Measurements from ENCODE around the gene HNF1B.

Gene HNF1B

DNA sequence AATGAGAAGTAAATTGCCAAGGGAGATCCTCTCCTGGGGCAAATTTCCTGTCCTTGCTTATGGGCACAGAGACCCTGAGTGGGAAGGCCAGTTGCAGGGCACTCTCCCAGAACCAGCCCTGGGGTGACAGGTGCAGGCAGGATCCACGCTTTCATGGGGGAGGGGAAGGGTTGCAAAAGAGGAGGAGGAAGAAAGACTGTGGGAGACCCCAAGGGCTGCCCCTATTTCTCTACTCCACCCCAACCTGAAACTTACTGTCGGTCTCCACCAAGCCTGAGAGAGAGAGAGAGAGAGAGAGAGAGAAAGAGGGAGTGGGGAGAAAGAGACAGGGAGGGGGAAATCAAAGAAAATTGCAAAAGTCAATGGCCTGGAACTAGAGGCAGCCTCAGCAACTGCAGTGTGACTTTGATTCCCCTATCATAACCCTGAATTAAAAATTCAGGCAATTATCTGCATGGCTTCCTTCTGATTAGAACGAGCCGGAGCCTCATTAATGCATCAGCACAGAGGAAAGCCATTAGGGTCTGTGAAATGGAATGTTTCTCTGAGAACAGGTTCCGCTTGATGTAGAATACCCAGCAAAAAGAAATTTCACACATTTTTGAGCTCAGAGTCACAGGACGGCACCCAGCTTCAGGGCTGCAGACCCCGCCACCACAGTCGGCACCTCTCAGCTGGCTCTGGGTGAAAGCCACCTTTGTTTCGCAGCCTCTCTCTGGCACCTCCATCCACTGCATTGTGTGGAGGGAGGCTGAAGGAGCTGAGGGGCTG is 45.1 kb upstream of the HNF1B start:
- TF ChIP-seq, protein P1, sequence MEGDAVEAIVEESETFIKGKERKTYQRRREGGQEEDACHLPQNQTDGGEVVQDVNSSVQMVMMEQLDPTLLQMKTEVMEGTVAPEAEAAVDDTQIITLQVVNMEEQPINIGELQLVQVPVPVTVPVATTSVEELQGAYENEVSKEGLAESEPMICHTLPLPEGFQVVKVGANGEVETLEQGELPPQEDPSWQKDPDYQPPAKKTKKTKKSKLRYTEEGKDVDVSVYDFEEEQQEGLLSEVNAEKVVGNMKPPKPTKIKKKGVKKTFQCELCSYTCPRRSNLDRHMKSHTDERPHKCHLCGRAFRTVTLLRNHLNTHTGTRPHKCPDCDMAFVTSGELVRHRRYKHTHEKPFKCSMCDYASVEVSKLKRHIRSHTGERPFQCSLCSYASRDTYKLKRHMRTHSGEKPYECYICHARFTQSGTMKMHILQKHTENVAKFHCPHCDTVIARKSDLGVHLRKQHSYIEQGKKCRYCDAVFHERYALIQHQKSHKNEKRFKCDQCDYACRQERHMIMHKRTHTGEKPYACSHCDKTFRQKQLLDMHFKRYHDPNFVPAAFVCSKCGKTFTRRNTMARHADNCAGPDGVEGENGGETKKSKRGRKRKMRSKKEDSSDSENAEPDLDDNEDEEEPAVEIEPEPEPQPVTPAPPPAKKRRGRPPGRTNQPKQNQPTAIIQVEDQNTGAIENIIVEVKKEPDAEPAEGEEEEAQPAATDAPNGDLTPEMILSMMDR (IDR thresholded peaks at IDR 0.05; ENCODE audit: poor library complexity, severe bottlenecking) = no peak
- Histone ChIP-seq H3K4me3 (ENCODE audit: severe bottlenecking) (no peak overlapping the region), H3K27ac (ENCODE audit: poor library complexity, severe bottlenecking) (no peak overlapping the region), H3K36me3 (ENCODE audit: low read depth) (no peaks in the 10 kb centered on the region), H3K27me3 (ENCODE audit: insufficient read depth, poor library complexity, severe bottlenecking) (no peaks in the 10 kb centered on the region), H3K9me3 (ENCODE audit: severe bottlenecking) (no peaks in the 10 kb centered on the region), H3K4me1 (ENCODE audit: insufficient read depth, poor library complexity, severe bottlenecking) (no peaks in the 10 kb centered on the region)
- DNase-seq (ENCODE audit: low spot score) (no peak), ATAC-seq (ENCODE audit: low read depth) (no peak)

DNA sequence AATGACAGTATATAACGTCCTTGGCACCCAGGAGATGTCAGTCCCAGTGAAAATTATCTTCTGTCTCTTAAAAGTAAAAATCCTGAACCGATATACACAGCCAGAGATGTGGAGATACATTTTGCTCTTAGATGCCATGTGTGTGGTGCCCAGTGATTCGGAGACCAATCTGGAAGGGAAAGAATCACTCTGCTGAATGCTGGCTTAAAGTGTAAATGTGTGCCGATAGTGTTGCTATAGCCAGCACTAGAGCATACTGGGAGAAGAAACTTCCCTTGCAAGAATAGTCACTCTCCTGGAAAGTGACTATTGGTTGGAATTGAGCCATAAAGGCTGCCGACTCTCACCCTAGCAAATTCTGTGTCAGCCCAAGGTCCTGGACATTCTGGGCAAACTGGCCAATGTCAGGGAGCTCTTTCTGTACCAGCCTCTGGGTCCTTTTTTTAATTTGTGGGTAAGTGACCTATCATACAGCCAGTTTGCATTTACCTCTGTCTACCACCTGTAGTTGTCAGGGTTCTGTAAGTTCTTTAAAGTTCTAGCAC is 44.2 kb upstream of the HNF1B start:
- Histone ChIP-seq H3K4me1 (ENCODE audit: insufficient read depth, poor library complexity, severe bottlenecking) (no peaks in the 10 kb centered on the region), H3K27ac (ENCODE audit: poor library complexity, severe bottlenecking) (no peak overlapping the region), H3K27me3 (ENCODE audit: insufficient read depth, poor library complexity, severe bottlenecking) (no peaks in the 10 kb centered on the region), H3K36me3 (ENCODE audit: low read depth) (no peaks in the 10 kb centered on the region), H3K9me3 (ENCODE audit: severe bottlenecking) (no peaks in the 10 kb centered on the region), H3K4me3 (ENCODE audit: severe bottlenecking) (no peak overlapping the region)
- DNase-seq (ENCODE audit: low spot score) = no peak
- no peak for ATAC-seq (ENCODE audit: low read depth)
- TF ChIP-seq, protein P1 (IDR thresholded peaks at IDR 0.05; ENCODE audit: poor library complexity, severe bottlenecking) = no peak

DNA sequence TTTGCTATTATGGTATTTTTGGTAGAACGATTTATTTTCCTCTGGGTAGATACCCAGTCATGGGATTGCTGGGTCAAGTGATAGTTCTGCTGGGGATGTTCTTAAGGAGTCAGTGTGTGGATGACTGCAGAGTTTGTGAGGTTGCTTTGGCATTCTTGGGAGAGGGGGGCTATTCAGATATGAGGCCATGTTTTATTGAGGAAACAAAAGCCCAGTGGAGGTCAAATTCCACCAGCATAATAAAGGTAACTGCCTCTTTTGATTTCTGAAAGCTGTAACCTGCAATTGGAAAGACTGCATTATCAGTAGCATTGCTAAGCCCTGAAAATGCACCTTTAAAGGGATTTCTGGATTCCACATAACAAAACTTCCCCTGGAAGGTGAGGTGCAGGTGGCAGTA is 43.7 kb upstream of the HNF1B start:
- ATAC-seq (ENCODE audit: low read depth) (no peak), DNase-seq (ENCODE audit: low spot score) (no peak)
- no peaks in the 10 kb centered on the region for H3K36me3 ChIP-seq (ENCODE audit: low read depth)
- H3K27me3 ChIP-seq (ENCODE audit: insufficient read depth, poor library complexity, severe bottlenecking) = no peaks in the 10 kb centered on the region
- no peaks in the 10 kb centered on the region for H3K4me1 ChIP-seq (ENCODE audit: insufficient read depth, poor library complexity, severe bottlenecking)
- TF ChIP-seq, protein P1 (IDR thresholded peaks at IDR 0.05; ENCODE audit: poor library complexity, severe bottlenecking) = no peak
- no peak overlapping the region for H3K4me3 ChIP-seq (ENCODE audit: severe bottlenecking)
- no peaks in the 10 kb centered on the region for H3K9me3 ChIP-seq (ENCODE audit: severe bottlenecking)
- no peak overlapping the region for H3K27ac ChIP-seq (ENCODE audit: poor library complexity, severe bottlenecking)

DNA sequence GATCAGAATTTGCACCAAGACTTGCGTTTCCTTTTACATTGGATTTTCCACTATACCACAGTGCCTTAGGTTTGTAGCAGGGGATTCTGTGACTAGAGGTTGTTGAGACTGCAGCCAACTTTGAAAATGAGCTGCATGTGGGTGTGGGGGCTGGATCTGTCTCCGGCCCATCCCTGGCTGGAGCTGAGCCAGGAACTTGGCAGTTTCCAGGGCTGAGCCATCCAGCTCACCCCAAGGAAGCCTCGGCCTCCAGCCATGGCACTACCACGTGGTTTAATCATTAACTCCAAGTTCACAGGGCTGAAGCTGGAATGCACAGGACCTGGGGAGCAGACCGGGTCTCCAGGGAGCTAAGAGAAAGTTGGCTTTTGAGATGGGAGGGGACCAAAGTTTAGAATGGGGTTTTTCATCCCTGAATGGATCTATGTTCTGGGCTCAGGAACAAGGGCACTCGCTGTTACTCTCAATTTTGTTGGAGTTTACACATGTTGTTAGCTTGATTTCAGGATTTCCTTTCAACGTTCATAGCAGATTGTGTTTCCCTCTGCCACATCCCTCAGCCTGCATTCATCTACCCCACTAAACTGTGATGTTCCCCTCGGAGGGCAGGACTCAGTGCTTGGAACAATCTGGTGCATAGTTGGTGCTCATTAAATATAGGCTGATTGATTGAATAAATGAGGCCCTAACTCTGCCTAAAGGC is 42.3 kb upstream of the HNF1B start:
- DNase-seq (ENCODE audit: low spot score) (no peak), ATAC-seq (ENCODE audit: low read depth) (no peak)
- no peaks in the 10 kb centered on the region for H3K9me3 ChIP-seq (ENCODE audit: severe bottlenecking)
- no peak overlapping the region for H3K4me3 ChIP-seq (ENCODE audit: severe bottlenecking)
- H3K36me3 ChIP-seq (ENCODE audit: low read depth) = no peaks in the 10 kb centered on the region
- H3K4me1 ChIP-seq (ENCODE audit: insufficient read depth, poor library complexity, severe bottlenecking) = no peaks in the 10 kb centered on the region
- TF ChIP-seq, protein P1 (IDR thresholded peaks at IDR 0.05; ENCODE audit: poor library complexity, severe bottlenecking) = no peak
- no peak overlapping the region for H3K27ac ChIP-seq (ENCODE audit: poor library complexity, severe bottlenecking)
- H3K27me3 ChIP-seq (ENCODE audit: insufficient read depth, poor library complexity, severe bottlenecking) = no peaks in the 10 kb centered on the region

Measured in RWPE2 (cell line).